Stimulated activated CD8-positive, alpha-beta memory T cell treated with anti-CD3 and anti-CD28 coated beads, Interleukin-15, amount 100 ng/mL, for 4 hours (primary cell): ENCODE measurements around the gene VANGL2.

Experiments used
- DNase-seq, 2 donors: peaks; one replicate each; pipeline ENCODE4 v3.0.0-alpha.2; 2020; ENCODE audit warnings: low read depth in 2 of 2

Gene VANGL2

DNA sequence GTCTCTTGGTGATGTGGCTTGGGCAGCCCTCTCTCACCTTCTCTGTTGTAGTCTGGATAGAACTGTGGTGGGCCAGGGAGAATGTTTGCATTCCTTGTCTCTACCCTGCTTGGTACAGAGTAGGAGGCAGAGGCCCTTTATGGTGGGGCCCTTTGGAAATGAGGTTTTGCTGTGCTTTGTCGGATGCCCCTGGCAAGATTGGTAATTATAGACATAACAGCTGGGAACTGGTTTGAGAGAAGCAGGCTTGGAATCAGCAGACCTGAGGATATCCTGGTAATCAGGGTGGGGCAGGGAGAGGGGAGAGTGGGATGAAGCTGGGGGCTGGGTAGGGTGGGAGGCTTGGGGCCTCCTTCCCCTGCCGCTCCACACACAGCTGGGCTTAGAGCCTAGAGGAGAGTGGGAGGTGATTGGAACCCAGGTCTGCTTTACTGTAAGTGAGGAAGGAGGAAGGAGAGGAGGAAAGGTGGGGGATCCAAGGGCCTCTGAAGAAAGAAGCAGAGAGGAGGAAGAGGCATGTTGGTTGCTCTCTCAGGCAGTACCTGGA lies 5.0 kb downstream of the VANGL2 start:
- no peak for DNase-seq

DNA sequence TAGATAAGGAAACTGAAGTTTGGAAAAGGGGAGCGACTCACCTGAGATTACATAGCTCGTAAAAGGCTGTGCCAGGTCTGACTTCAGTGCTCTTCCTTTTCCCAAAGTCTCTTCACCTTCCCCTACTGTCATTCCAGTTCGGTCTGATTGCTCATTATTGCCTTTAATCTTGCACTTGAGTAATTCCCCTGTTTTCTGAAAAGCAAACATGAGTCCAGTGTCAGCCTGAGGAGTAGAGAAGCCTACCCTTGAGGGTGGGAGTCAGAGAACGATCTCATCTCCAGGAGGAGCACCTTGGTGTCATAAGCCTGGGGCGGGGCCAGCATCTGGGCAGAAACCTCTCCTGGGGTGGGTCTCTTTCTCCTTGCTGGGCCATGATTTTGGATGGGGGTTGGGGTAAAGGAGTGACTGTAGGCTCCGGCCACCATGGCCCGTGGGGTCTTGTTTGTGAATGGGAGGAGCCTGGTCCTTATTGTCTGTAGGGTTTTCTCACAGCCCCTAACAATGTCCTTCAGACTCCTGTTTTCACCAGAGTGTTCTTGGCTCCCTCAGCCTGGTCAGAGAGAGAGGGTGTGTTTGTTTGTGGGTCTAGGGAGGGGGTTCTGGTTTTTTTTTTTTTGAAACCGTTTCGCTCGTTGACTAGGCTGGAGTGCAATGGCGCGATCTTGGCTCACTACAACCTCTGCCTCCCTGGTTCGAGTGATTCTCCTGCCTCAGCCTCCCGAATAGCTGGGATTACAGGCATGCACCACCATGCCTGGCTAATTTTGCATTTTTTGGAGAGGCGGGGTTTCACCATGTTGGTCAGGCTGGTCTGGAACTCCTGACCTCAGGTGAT lies 6.0 kb downstream of the VANGL2 start:
- no peak for DNase-seq

- no peak for DNase-seq
Measured at GRCh38 chr1:160407839-160408801, 7.8 kb downstream of the VANGL2 start.

- no peak for DNase-seq
Measured at GRCh38 chr1:160408864-160409263, 8.5 kb downstream of the VANGL2 start.

- DNase-seq, result no peak
Measured at GRCh38 chr1:160409486-160409885, 9.1 kb downstream of the VANGL2 start.

DNA sequence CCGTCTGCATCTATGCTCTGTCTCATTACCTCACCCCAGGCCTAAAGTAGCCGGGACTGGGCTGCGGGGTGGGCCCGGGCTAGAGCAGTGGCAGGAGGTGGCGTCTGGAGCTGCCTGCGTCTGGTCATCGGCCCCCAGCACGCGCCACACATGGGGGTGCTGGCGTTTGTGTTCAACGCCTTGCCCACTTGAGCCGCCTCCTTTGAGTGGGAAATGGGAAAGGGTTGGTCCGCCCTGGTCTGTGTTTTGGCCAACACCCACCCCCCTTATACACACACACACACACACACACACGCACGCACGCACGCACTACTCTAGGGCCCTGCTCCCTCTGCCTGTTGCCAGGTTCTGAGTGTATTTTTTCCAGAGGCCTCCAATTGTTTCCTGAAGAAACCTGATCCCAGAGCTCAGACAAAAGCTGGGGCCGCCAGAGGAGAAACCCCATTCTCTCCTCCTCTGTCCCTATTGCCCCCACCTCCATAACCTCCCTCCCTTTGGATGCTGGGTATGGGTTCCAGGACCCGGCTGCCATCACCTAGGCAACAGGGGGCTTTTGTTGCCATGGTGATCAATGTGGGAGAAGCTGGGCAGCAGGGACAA lies 10.1 kb downstream of the VANGL2 start:
- DNase-seq, result no peak

- DNase-seq, result no peak
Measured at GRCh38 chr1:160411271-160412027, 11.1 kb downstream of the VANGL2 start.

DNA sequence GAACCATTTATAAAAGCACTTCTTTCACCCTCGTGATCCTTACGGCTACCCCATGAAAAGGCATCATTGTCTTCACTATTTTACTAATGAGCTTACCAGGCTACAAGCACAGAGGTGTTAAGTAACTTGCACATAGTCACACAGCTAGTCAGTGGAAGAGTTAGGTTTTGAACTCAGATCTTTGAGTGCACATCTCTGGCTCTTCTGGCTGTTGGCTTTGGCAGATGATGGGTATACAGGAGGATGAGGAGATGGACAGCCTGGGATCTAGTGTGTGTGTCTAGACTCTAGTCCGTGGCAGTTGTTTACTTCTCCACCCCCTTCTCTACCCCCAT lies 11.6 kb downstream of the VANGL2 start:
- DNase-seq, result no peak

DNA sequence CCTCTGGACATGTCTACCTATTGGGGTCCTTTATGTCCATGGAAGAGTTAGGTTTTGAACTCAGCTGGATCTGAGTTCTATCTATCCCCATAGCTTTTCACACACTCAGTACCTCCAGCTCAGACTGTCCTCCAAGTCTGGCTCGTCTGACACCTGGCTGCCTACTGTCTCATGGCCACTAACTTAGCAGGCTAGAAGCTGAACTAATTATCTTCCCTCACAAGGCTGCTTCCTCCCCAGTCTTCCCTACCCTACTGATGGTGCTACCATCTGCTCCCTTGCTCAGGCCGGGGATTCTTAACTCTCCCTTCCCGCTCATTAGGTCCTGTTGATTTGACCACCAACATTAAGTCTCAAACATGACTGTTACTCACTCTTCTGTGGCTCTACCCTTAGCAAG lies 13.4 kb downstream of the VANGL2 start:
- no peak for DNase-seq

- DNase-seq, result no peak
Measured at GRCh38 chr1:160414881-160415280, 14.5 kb downstream of the VANGL2 start.

DNA sequence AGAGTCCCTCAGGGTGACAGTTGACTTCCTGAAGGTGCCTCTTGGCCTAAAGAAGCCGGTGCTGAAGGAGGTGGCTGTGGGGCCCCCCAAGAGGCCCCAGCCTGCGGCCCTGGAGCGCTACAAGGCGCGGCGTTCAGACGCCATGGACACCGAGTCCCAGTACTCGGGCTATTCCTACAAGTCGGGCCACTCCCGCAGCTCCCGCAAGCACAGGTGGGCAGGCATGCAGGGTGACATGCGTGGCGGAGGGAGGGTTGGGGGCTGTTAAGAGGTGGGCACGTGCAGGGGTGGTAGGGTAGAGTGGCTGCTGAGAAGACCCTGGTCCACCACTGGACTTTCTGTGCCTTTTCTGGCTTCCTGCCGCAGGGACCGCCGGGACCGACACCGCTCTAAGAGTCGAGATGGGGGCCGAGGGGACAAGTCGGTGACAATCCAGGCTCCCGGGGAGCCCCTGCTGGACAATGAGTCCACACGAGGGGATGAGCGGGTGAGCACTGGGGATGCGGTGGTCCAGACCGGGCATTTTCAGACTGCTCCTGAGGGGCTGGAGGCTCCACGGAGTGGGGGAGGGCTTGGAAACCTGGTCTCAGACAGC lies 15.4 kb downstream of the VANGL2 start:
- no peak for DNase-seq

DNA sequence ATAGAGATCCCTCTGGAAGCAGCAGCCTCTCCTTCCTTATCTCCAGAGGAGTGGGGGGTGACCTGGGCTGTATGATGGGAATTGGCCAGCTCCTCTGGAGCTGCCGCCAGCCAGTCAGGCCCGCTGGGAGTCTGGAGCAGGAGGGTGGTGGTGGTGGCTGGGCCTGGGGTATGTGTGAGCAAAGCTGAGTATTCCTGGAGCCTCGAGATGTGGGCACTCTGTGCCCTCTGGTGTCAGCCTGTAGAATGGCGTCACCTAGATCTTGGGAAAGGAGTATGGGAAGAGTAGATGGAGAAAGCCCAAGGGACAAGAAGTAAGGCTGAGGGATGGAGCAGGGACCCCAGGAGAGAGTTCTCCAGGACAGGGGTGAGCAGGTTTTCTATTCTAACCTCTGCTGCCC lies 16.0 kb downstream of the VANGL2 start:
- DNase-seq, result no peak

DNA sequence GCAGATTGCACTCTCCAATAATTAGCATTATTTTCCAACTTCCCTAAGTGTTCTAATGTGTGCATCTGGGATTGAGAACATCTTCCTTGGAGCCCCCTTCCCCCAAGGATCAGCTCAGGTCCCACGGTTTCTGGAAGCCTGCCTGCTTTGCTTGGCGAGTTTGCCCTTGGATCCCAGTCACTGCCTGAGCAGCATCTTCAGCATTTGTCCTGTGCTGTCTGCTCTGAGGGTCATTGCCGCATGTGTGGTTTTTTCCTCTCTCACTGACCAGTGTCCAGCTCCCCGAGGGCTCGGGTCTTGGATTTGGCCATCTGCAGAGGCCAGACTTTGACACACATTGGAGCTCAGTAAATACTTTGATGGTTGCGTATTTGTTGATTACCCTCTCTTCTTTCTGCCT lies 18.1 kb downstream of the VANGL2 start:
- no peak for DNase-seq

DNA sequence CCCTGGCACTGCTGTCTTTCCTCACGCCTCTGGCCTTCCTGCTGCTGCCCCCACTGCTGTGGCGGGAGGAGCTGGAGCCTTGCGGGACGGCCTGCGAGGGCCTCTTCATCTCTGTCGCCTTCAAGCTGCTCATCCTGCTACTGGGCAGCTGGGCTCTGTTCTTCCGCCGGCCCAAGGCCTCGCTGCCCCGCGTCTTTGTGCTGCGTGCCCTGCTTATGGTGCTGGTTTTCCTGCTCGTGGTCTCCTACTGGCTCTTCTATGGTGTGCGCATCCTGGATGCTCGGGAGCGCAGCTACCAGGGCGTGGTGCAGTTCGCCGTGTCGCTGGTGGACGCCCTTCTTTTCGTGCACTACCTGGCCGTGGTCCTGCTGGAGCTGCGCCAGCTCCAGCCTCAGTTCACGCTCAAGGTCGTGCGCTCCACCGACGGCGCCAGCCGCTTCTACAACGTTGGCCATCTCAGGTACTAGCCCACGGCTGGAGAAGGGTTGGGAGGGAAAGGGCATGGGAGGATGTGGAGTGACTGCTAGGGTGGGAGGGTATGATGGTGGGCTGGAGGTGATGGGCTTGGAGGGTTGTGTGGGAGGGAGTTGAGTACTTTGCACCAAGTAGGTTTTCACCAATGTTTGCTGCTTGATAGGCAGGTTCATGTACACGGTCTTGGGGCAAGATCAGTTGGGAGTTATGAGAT lies 18.9 kb downstream of the VANGL2 start:
- no peak for DNase-seq

- DNase-seq, result no peak
Measured at GRCh38 chr1:160419838-160420169, 19.4 kb downstream of the VANGL2 start.

DNA sequence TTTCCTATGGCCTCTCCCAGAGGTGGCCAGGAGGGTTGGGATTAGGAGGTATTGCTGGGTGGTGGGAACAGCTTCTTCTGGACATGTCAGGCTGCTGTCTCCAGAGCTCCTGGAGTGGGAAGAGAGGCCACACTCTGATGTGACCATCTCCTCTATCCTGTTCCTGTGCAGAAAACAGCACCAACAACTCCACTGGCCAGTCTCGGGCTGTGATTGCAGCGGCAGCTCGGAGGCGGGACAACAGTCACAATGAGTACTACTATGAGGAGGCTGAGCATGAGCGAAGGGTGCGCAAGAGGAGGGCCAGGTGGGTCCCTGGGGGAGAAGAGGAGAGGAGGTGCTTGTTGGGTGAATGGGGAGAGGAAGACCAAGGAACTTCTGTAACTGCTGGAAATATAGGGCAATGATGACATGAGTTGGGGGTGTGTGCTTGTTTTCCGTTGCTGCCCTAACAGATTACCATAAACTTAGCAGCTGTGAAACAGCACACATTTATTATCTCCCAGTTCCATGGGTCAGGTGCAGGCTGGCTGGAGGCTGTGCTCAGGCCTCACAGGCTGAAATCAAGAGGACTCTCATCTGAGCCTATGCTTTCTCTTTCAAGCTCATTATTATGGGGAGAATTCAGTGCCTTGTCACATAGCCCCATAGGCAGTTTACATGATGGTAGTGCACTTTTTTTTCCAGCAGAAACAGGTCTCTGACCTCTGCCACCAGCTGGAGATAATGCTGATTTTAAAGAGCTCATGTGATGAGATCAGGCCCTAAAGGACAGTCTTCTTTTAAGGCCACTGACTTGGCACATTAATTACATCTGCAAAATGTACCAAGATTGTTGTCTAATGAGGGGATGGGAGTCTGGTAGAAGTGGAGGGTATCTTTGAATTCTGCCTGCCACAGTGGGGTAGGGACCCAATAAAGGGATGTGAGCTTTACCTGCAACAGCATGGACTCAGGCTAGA lies 20.8 kb downstream of the VANGL2 start:
- DNase-seq, result no peak

GRCh38 chr1:160421881-160422280 lies 21.5 kb downstream of the VANGL2 start:
- no peak for DNase-seq

DNA sequence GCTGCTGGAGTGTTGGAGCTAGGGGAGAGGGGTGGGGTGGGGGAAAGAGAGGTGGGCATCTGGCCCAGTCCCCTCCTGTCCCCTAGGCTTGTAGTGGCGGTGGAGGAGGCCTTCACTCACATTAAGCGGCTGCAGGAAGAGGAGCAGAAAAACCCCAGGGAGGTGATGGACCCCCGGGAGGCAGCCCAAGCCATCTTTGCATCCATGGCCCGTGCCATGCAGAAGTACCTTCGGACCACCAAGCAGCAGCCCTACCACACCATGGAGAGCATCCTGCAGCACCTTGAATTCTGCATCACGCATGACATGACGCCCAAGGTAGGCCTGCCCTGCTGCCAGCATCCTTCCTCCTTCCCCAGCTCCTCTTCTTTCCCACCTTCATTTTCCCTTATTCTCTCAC lies 23.6 kb downstream of the VANGL2 start:
- DNase-seq, result no peak

DNA sequence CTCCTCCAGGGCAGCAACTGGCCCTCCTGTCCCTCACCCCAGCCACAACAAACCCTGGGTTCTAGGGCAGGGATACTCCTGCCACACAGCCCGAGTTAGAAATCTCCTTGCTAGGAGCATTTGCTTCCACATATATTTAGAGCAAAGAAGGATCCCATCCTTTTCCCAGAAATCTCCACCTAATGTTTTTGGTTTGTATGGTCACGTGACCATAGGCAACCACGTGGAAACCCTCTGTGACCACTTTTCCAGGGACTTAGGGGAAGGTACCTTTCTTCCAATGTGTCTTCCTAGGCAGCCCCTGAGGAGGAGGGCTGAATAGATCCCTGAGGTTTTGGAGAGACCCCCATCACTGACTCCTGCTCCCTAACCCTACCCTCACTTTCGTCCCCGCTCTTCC lies 25.5 kb downstream of the VANGL2 start:
- DNase-seq, result no peak
